PFSK-1 (cell line): ENCODE results near the gene C9orf40.

Experiments used
- FOXP2 ChIP-seq: optimal IDR thresholded peaks from 2 replicates; pipeline ENCODE3; 2011; ENCODE audit warnings: borderline replicate concordance, control low read depth, inconsistent platforms; ENCODE audit not compliant: insufficient read depth; ENCODE audit errors: extremely low read length, extremely low read depth
- POLR2AphosphoS5 ChIP-seq: IDR thresholded peaks from 2 replicates; pipeline ENCODE4 v1.6.1; 2012; ENCODE audit warnings: low read depth, mild to moderate bottlenecking, control low read depth, low read length, moderate library complexity
- SIN3A ChIP-seq: IDR thresholded peaks from 2 replicates; pipeline ENCODE4 v1.6.1; 2012; ENCODE audit warnings: mild to moderate bottlenecking, low read length, moderate library complexity, borderline replicate concordance; ENCODE audit not compliant: insufficient read depth
- TAF1 ChIP-seq: IDR thresholded peaks from 2 replicates; pipeline ENCODE4 v1.6.1; 2012; ENCODE audit warnings: low read length, control low read depth, borderline replicate concordance; ENCODE audit not compliant: insufficient read depth
- TF ChIP-seq, protein P1 (sequence below), 2 experiments: IDR thresholded peaks; 2 replicates each; pipeline versions ENCODE4 v1.6.1 to v1.8.0; 2011 to 2012; ENCODE audit warnings: low read depth in 2 of 2, low read length in 2 of 2, control low read depth in 1 of 2, inconsistent platforms in 1 of 2, mild to moderate bottlenecking in 1 of 2, moderate library complexity in 1 of 2; ENCODE audit not compliant: insufficient read depth in 1 of 2

The C9orf40 gene

DNA sequence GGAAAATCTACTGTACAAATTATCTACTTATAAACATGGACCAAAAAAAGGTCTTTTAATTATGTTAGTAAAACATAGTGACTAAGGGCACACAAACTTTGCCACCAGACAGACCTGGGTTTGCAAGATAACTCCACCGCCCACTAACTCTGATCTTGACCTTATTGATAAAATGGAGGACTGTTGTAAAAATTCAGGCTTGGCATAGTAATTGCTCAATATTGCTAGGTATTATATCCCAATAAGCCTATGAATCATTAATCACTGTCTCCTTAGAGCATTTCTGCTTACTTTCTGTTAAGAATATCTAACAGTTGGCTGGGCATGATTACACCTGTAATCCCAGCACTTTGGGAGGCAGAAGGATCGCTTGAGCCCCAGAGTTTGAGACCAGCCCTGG lies 3.8 kb downstream of the C9orf40 start:
- TF ChIP-seq SIN3A (no peak), TAF1 (no peak), FOXP2 (no peak), POLR2AphosphoS5 (no peak)
- TF ChIP-seq, protein P1, sequence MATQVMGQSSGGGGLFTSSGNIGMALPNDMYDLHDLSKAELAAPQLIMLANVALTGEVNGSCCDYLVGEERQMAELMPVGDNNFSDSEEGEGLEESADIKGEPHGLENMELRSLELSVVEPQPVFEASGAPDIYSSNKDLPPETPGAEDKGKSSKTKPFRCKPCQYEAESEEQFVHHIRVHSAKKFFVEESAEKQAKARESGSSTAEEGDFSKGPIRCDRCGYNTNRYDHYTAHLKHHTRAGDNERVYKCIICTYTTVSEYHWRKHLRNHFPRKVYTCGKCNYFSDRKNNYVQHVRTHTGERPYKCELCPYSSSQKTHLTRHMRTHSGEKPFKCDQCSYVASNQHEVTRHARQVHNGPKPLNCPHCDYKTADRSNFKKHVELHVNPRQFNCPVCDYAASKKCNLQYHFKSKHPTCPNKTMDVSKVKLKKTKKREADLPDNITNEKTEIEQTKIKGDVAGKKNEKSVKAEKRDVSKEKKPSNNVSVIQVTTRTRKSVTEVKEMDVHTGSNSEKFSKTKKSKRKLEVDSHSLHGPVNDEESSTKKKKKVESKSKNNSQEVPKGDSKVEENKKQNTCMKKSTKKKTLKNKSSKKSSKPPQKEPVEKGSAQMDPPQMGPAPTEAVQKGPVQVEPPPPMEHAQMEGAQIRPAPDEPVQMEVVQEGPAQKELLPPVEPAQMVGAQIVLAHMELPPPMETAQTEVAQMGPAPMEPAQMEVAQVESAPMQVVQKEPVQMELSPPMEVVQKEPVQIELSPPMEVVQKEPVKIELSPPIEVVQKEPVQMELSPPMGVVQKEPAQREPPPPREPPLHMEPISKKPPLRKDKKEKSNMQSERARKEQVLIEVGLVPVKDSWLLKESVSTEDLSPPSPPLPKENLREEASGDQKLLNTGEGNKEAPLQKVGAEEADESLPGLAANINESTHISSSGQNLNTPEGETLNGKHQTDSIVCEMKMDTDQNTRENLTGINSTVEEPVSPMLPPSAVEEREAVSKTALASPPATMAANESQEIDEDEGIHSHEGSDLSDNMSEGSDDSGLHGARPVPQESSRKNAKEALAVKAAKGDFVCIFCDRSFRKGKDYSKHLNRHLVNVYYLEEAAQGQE (IDR thresholded peaks at IDR 0.05; ENCODE audit: insufficient read depth in 1 of 2, low read depth in 2 of 2, low read length in 2 of 2): no peak

DNA sequence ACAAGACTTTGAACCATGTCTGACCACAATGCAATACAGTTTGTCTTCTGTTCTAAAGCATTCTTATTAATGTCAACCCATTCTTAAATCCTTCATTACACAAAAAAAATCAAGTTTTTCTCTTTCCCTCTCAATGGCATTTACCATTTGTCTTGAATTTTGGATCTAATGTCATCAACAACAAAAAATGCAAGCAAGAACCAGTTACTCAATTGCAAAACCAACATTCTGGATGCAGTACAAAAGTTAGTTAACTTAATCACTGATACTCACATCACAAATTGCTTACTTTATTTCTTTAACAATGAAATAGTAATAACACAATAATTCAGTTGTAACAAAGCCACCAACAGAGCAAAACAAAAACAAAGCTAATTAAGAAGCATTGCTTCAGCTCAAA lies 6.0 kb downstream of the C9orf40 start:
- TF ChIP-seq, protein P1 (IDR thresholded peaks at IDR 0.05; ENCODE audit: insufficient read depth in 1 of 2, low read depth in 2 of 2, low read length in 2 of 2): no peak
- TF ChIP-seq POLR2AphosphoS5 (no peak), FOXP2 (no peak)

DNA sequence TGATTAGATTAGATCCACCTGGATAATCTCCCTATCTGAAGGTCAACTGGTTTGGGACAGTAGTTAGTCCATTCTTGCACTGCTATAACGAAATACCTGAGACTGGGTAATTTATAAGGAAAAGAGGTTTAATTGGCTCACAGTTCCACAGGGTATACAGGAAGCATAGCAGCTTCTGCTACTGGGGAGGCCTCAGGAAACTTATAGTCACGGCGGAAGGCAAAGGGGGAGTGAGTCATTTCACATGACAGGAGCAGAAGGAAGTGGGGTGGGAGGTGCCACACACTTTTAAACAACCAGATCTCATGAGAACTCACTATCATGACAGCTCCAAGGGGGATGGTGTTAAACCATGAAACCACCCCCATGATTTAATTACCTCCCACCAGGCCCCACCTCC lies 9.9 kb downstream of the C9orf40 start:
- TF ChIP-seq FOXP2: no peak
- TF ChIP-seq, protein P1 (IDR thresholded peaks at IDR 0.05; ENCODE audit: insufficient read depth in 1 of 2, low read depth in 2 of 2, low read length in 2 of 2): no peak
- TF ChIP-seq POLR2AphosphoS5: no peak
- TF ChIP-seq TAF1: no peak
- no peak for TF ChIP-seq SIN3A

DNA sequence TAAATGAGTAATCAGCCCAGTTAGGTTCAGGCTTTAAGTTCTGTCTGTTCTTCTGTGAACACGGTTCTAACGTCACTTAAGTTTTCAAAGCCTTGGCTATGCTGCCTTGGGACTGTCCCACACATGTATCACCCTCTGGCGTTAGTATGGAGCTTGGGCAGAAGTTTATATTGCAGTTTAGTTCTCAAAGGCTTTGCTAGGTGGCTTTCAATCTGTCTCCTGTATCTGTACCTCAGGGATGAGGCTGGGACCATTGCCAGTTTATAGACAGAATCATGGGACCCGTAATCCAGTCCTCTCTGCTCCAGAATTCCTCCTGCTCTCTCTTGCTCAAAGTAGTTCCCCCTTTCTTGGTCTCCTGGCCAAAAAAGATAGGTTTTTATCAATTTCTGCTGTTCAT lies 12.1 kb downstream of the C9orf40 start:
- TF ChIP-seq POLR2AphosphoS5: no peak

DNA sequence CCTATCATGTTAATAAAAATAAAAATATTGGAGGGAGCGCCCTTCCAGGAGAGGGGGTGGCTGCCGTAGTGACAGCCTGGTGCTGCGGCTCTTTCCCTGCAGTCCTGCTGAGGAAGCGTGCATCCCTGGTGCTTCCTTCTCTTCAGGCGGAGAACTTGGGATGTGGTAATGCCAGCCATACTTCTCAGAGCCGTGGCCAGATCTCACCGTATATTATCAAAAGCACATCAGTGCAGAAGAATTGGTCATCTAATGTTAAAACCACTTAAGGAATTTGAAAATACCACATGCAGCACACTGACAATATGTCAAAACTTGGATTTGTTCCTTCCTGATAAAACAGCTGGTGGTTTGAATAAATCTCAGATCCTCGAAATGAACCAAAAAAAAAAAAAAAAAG lies 17.7 kb downstream of the C9orf40 start:
- TF ChIP-seq TAF1: no peak

DNA sequence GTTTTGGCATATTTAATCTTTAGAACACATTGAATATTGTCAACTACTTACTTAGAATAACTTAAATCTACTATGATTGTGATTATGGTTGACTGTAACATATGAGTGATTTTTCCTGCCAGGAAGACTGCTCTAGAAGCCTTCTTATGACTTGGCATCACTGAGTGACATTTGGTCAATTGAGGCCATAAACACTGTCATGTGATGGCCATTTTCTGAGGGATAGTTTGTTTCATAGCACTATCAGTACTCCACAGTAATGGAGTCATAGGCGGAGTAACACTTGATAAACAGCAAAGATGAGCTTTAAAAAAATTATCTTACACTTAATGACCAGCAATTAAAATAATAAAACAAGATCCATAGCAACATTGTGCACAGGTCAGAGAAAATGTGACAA lies 31.0 kb downstream of the C9orf40 start:
- no peak for TF ChIP-seq FOXP2
- TF ChIP-seq TAF1: no peak

DNA sequence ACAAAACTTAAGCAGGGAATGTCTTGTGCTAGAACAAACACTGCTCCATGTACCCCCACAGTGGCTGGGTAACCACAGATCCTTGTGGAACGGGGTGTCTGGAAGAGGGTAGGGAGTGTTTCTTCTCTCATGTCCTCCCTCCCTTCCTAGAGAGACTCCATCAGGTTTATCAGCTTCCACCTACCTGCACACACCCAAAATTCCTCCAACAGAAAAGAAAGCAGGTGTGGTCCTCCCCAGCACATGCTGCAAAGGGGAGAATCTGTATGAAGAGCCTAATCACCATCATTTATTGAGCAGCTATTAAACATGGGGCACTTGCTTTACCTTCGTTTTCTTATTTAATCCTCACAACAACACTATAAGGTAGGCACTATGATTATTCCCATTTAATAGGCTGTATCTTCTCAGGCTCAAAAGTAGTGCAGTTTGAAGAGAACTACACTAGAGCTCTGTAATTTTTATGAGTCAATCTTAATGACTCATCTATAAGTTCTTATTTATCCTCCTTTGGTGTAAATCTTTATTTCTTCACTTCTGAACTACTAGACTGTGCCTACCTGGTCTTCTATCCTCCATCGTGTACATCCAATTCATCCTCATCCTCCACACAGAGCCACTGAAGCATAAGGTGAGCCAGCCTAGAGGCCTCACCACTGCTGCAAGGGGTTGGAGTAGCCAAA lies 31.6 kb downstream of the C9orf40 start:
- TF ChIP-seq SIN3A: no peak
- no peak for TF ChIP-seq POLR2AphosphoS5
- no peak for TF ChIP-seq FOXP2

DNA sequence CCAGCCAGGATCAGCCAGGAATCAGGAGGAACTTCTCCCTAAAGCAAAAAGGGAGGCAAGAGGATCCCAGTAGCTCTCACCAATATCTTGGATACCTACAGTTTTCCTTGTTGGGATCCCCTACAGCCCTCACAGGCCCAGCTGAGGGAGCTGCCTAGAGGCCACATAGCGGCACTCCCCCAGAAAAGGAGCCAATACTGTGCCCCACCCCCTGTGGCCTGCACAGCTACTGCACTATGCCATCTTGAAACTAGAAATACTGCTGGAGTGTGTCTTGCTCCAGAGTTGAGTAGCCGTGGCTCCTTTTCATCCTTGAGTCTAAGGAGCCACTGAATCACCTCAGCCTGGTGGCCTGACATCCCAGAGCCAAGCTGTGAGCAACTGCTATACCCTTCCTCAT lies 42.7 kb downstream of the C9orf40 start:
- TF ChIP-seq, protein P1 (IDR thresholded peaks at IDR 0.05; ENCODE audit: insufficient read depth in 1 of 2, low read depth in 2 of 2, low read length in 2 of 2): no peak
- no peak for TF ChIP-seq FOXP2
